HepG2 (cell line): ENCODE results near the gene GJA3. TPM values are rescaled to one million over a fixed set of nuclear protein-coding genes. Genes with fewer than 3 reads are reported as not detected.

Experiments
- ATAC-seq: fragments of 200-7000 bp; cut with Tn5 transposase; 3 replicates; pipeline ENCODE4 v1.9.1; 2020; ENCODE audit warnings: mild to moderate bottlenecking, moderate library complexity
- BruUV-seq: library from RNA; stranded (reverse); fragments of 400-500 nt; replicated peaks from 2 replicates; lab custom pipeline; 2021; lab: Mats Ljungman, UMichigan
- CTCF ChIA-PET: fragments of 300-600 bp; formaldehyde crosslinking; extraction: SDS; loops from one replicate; lab custom pipeline; 2021; ENCODE audit warnings: low total read pairs, inconsistent platforms, low intra/inter-chr PET ratio; lab: Yijun Ruan, JAX
- POLR2A ChIA-PET: fragments of 350-600 bp; sonication (Branson Sonifier 250); formaldehyde crosslinking; loops from one replicate; lab custom pipeline; 2020; ENCODE audit warnings: antibody characterized with exemption, inconsistent platforms; lab: Yijun Ruan, JAX
- DNase-seq: peaks from one replicate; pipeline ENCODE4 v3.0.0-alpha.2; 2015; ENCODE audit warnings: low spot score
- FAIRE-seq: peaks from 3 replicates; lab custom pipeline; 2011; peaks lifted over from hg19 to GRCh38; lab: Jason Lieb, UNC
- H2AFZ ChIP-seq: one replicate; pipeline ENCODE4 v1.6.1; 2011; ENCODE audit warnings: low read length, inconsistent platforms
- H3K27ac ChIP-seq: fragments of 300-600 bp; 3 replicates; pipeline ENCODE4 v1.8.0; 2011; ENCODE audit warnings: mixed run types, mild to moderate bottlenecking, mixed read lengths, low read length, inconsistent platforms; ENCODE audit not compliant: insufficient read depth; ENCODE audit errors: extremely low read length
- H3K27me3 ChIP-seq, 2 experiments: fragments of 200-600 bp in 1 of 2; 2 replicates in 1 of 2; 3 replicates in 1 of 2; pipeline versions ENCODE4 v1.6.0 to v1.8.0; 2011; ENCODE audit warnings: low read length in 2 of 2, mild to moderate bottlenecking in 2 of 2, moderate library complexity in 2 of 2, inconsistent platforms in 1 of 2; ENCODE audit not compliant: insufficient read depth in 2 of 2, control insufficient read depth in 1 of 2
- H3K36me3 ChIP-seq, 2 experiments: fragments of 200-600 bp in 1 of 2; replicated peaks in 1 of 2; 2 replicates in 1 of 2; 3 replicates in 1 of 2; pipeline versions ENCODE4 v1.5.1 to v1.8.0; 2011; ENCODE audit warnings: low read length in 2 of 2, inconsistent platforms in 1 of 2; ENCODE audit not compliant: insufficient read depth in 2 of 2, control insufficient read depth in 1 of 2
- H3K4me1 ChIP-seq: 2 replicates; pipeline ENCODE4 v1.5.1; 2012; ENCODE audit warnings: low read length, inconsistent platforms; ENCODE audit not compliant: insufficient read depth
- H3K4me2 ChIP-seq: 2 replicates; pipeline ENCODE4 v1.6.0; 2011; ENCODE audit warnings: low read depth, low read length, inconsistent platforms
- H3K4me3 ChIP-seq, 3 experiments: fragments of 200-600 bp in 1 of 3; sonication (generic), shearing (Covaris generic) in 1 of 3; replicated peaks in 1 of 3; 2 replicates each; pipeline ENCODE4 v1.5.1; 2011 to 2016; ENCODE audit warnings: low read length in 3 of 3, inconsistent platforms in 2 of 3, low read depth in 2 of 3, mild to moderate bottlenecking in 2 of 3, control low read depth in 1 of 3, mixed read lengths in 1 of 3; ENCODE audit not compliant: insufficient read depth in 1 of 3
- H3K79me2 ChIP-seq: one replicate; pipeline ENCODE4 v1.6.1; 2011; ENCODE audit warnings: low read length, inconsistent platforms; ENCODE audit not compliant: insufficient read depth
- H3K9ac ChIP-seq: 2 replicates; pipeline ENCODE4 v1.6.0; 2011; ENCODE audit warnings: mild to moderate bottlenecking, low read depth, low read length, inconsistent platforms; ENCODE audit not compliant: insufficient read depth
- H3K9me3 ChIP-seq: 2 replicates; pipeline ENCODE4 v1.5.1; 2012; ENCODE audit warnings: mild to moderate bottlenecking, low read length
- H4K20me1 ChIP-seq: 2 replicates; pipeline ENCODE4 v1.6.0; 2011; ENCODE audit warnings: inconsistent platforms, mild to moderate bottlenecking, low read length, moderate library complexity; ENCODE audit not compliant: insufficient read depth
- HMG20B ChIP-seq: conservative IDR thresholded peaks from 2 replicates; pipeline ENCODE4 v1.6.1; 2016; ENCODE audit warnings: missing genetic modification reagents, missing compliant biosample characterization
- KAT7 ChIP-seq: IDR thresholded peaks from 2 replicates; pipeline ENCODE4 v1.6.1; 2018; ENCODE audit warnings: borderline replicate concordance, missing compliant biosample characterization
- NFIB ChIP-seq: sonication (generic); formaldehyde crosslinking; IDR thresholded peaks from 2 replicates; pipeline ENCODE4 v1.9.0; 2021; ENCODE audit warnings: missing genetic modification reagents, mild to moderate bottlenecking, borderline replicate concordance
- TBP ChIP-seq: sonication (generic); formaldehyde crosslinking; IDR thresholded peaks from 2 replicates; pipeline ENCODE4 v1.5.0; 2020; ENCODE audit warnings: missing genetic modification reagents
- ZFYVE20 ChIP-seq: sonication (generic); formaldehyde crosslinking; IDR thresholded peaks from 2 replicates; pipeline ENCODE4 v1.8.0; 2023; ENCODE audit warnings: low read depth, mild to moderate bottlenecking, moderate library complexity, missing genetic modification reagents, borderline replicate concordance
- ZNF180 ChIP-seq: sonication (generic); formaldehyde crosslinking; IDR thresholded peaks from 2 replicates; pipeline ENCODE4 v1.4.0; 2020; ENCODE audit warnings: low read depth, missing genetic modification reagents, borderline replicate concordance
- ZNF672 ChIP-seq: sonication (generic); formaldehyde crosslinking; IDR thresholded peaks from 2 replicates; pipeline ENCODE4 v1.8.1; 2022; ENCODE audit warnings: missing genetic modification reagents
- ZNF768 ChIP-seq: sonication (generic); formaldehyde crosslinking; IDR thresholded peaks from 2 replicates; pipeline ENCODE4 v1.4.0; 2020; ENCODE audit warnings: missing genetic modification reagents
- WGBS: methylation state at CpG from one replicate; pipeline ENCODE4 v1.1.6; 2017; ENCODE audit warnings: low lambda C conversion rate; 5-methylcytosine and 5-hydroxymethylcytosine counted together
- in situ Hi-C: cut with HindIII; loops from 2 replicates; pipeline ENCODE4 v1.10.0; 2017; ENCODE audit warnings: low pct_unique_long_range_greater_than_20kb; ENCODE audit not compliant: extremely low pct_ligation_motif_present
- intact Hi-C: fragments of 100-400 bp; cut with micrococcal nuclease; formaldehyde crosslinking; loops from one replicate; pipeline ENCODE4 v1.10.0; 2022; ENCODE audit not compliant: unreplicated experiment
- polyA plus RNA-seq, 8 experiments: library from polyadenylated mRNA; depleted of rRNA in 3 of 8; stranded (reverse) in 7 of 8; unstranded in 1 of 8; fragments of >200 nt; fragmentation: Illumina TruSeq in 4 of 8; extraction: Trizol in 4 of 8; gene quantifications; 2 replicates each; pipeline versions ENCODE4 v1.2.1 to v1.2.3, GENCODE V29; 2011 to 2016; ENCODE audit warnings: low read depth in 4 of 8, missing spikeins in 1 of 8, mixed read lengths in 1 of 8; ENCODE audit not compliant: insufficient read depth in 1 of 8
- total RNA-seq, 5 experiments: library from RNA; depleted of rRNA; stranded (reverse); fragments of >200 nt; fragmentation: Illumina TruSeq; extraction: Trizol; gene quantifications; 2 replicates each; pipeline ENCODE4 v1.2.3, GENCODE V29; 2016; ENCODE audit warnings: low read depth in 1 of 5
- TF ChIP-seq, protein P1 (sequence below): fragments of 450-650 bp; IDR thresholded peaks from 2 replicates; pipeline ENCODE4 v1.6.1; 2016

The GJA3 gene
- total and polyA plus RNA-seq, 2 of the 13 experiments (the other 11 are each of a cell fraction or from before 2014, with no cell fraction given): 0.04 TPM

DNA sequence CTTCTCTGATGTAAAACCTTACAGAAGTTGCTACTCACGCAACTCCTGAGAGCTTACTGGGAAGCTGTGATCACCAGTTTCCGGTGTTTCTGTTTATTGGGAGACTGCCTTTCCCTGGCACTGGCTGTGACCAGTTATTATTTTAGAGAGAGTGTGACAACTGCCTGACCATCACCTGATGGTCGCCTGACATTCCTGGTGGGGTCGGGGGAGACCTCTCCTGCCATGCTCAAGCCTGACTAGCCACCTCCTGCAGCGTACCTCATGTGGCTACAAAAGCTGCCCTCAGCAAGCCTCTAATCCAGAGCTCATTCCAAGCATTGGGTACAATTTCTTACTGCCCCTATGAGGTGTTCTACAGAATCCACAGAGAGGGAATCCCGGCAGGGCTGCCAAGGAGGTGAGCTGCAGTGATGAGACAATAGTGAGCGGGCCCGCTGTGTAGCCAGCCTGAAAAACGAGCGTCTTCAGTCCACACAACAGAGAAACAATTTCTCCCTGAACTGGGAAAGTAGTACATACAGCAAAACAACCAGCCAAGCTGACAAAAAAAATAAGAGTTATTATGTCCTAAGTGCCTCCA, 28.7 kb downstream of the GJA3 start:
- H3K4me1 ChIP-seq: peaks cover 22% of the 10 kb centered on the region
- H3K36me3 ChIP-seq: no peaks in the 10 kb centered on the region
- FAIRE-seq (no peak), DNase-seq (no peak), ATAC-seq (no peak)
- WGBS: 57% methylated on average over 7 of the region's 10 CpGs
- no TSS peak for BruUV-seq
- H3K27me3 ChIP-seq: no peaks in the 10 kb centered on the region; a peak in 1 of 5 replicates
- H2AFZ ChIP-seq: no peak overlapping the region
- ChIA-PET POLR2A (no interaction called here), CTCF (no interaction called here)
- H3K27ac ChIP-seq: no peak overlapping the region
- H3K9ac ChIP-seq: no peak overlapping the region
- in situ Hi-C loops: no loop called here
- TF ChIP-seq TBP (no peak), ZNF180 (CRISPR knock-in tag) (no peak), ZNF672 (CRISPR knock-in tag) (no peak), ZFYVE20 (CRISPR knock-in tag) (no peak)
- no peaks in the 10 kb centered on the region for H3K9me3 ChIP-seq
- intact Hi-C loops: no loop called here
- H3K4me3 ChIP-seq: no peak overlapping the region
- no peaks in the 10 kb centered on the region for H4K20me1 ChIP-seq
- H3K79me2 ChIP-seq: no peaks in the 10 kb centered on the region
- H3K4me2 ChIP-seq: no peak overlapping the region

DNA sequence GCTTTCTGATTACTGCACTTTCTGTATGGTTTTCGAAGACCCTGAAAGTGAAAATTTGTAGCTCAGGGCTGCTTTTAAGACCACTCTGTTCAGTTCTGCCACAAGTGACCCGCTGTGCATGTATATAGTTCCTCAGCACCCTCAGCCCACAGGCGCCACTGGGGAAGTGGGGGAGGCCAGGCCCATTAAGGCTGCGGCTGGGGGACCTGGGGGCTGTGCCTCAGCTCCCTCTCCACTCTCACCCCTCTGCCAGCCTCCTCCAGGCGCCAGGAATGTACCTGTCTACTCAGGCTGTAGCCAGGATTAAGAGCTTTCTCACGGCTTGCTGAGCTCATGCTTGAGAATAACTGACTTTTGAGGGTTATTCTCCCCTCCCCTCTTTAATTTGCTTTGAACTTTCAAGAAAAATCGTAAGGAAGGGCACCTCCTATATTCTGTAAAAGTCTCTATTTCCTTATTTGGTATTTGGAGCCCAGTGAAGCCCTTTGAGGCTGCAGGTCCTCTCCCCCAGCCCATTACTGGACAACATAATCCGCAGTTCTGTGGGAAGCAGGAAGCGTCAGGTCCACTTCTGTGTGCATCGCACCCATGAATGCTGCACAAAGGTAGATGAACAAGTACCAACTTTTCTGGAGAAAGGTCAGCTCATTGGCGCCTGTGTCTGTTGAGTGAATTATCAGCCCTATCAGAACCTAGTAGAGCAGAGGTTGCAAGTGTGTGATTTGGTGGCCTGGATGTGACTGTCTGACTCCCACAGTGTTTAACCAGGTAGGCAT, 29.6 kb downstream of the GJA3 start:
- in situ Hi-C loops: no loop called here
- intact Hi-C loops: no loop called here
- Histone ChIP-seq H3K4me3 (no peak overlapping the region), H3K4me2 (no peak overlapping the region), H3K36me3 (no peaks in the 10 kb centered on the region), H3K27ac (no peak overlapping the region), H3K9ac (no peak overlapping the region), H3K79me2 (no peaks in the 10 kb centered on the region), H4K20me1 (no peaks in the 10 kb centered on the region), H3K4me1 (peaks cover 21% of the 10 kb centered on the region; the same call in 1 of the 2 replicates), H3K9me3 (no peaks in the 10 kb centered on the region), H3K27me3 (no peaks in the 10 kb centered on the region; a peak in 1 of 5 replicates), H2AFZ (no peak overlapping the region)
- ChIA-PET POLR2A (no interaction called here), CTCF (no interaction called here)
- FAIRE-seq: no peak
- no TSS peak for BruUV-seq
- no peak for ATAC-seq
- TF ChIP-seq NFIB (CRISPR knock-in tag) (no peak), HMG20B (CRISPR knock-in tag) (no peak), ZNF768 (no peak), KAT7 (CRISPR knock-in tag) (no peak)
- TF ChIP-seq, protein P1, sequence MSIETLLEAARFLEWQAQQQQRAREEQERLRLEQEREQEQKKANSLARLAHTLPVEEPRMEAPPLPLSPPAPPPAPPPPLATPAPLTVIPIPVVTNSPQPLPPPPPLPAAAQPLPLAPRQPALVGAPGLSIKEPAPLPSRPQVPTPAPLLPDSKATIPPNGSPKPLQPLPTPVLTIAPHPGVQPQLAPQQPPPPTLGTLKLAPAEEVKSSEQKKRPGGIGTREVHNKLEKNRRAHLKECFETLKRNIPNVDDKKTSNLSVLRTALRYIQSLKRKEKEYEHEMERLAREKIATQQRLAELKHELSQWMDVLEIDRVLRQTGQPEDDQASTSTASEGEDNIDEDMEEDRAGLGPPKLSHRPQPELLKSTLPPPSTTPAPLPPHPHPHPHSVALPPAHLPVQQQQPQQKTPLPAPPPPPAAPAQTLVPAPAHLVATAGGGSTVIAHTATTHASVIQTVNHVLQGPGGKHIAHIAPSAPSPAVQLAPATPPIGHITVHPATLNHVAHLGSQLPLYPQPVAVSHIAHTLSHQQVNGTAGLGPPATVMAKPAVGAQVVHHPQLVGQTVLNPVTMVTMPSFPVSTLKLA: no peak
- WGBS: 34% methylated on average over 11 of the region's 11 CpGs
- DNase-seq: no peak
